Activated CD8-positive, alpha-beta memory T cell treated with anti-CD3 and anti-CD28 coated beads for 36 hours (primary cell): ENCODE results near the gene TBX4. TPM values are rescaled to one million over a fixed set of nuclear protein-coding genes. Genes with fewer than 3 reads are reported as not detected.

Source experiments
- CTCF ChIA-PET: fragments of 350-600 bp; sonication (Branson Sonifier 250); formaldehyde crosslinking; loops from one replicate; lab custom pipeline; 2021; ENCODE audit warnings: antibody characterized with exemption; lab: Charles Lee
- POLR2A ChIA-PET: fragments of 350-600 bp; sonication (Branson Sonifier 250); formaldehyde crosslinking; loops from one replicate; lab custom pipeline; 2021; ENCODE audit warnings: antibody characterized with exemption; lab: Charles Lee
- total RNA-seq, 2 experiments: library from RNA; stranded (reverse); gene quantifications; one replicate each; pipeline ENCODE4 v1.2.3, GENCODE V29; 2021

Gene TBX4
- total RNA-seq, 2 experiments from 2014 or later, result not detected

GRCh38 chr17:61412143-61412859 lies 39.9 kb upstream of the TBX4 start:
- ChIA-PET CTCF (interaction anchor here (0.6 to 5.0 kb wide), 17 partner anchors 9 to 440 kb away, joined by 3 to 33 read pairs (median 4); partner anchors contain the start of gene TBX2), POLR2A (no interaction called here)

GRCh38 chr17:61412860-61413660 lies 39.2 kb upstream of the TBX4 start:
- CTCF ChIA-PET, result interaction anchor here (1.0 to 5.0 kb wide), 10 partner anchors 8 to 441 kb away, joined by 3 to 33 read pairs (median 4); partner anchors contain the start of gene TBX2
- POLR2A ChIA-PET, result interaction anchor here (0.6 kb wide), 1 partner anchor 542 kb away, joined by 4 read pairs; no protein-coding TSS in a partner anchor

GRCh38 chr17:61413661-61414126 lies 38.5 kb upstream of the TBX4 start:
- ChIA-PET CTCF (interaction anchor here (1.2 to 5.0 kb wide), 3 partner anchors 13 to 137 kb away, joined by 3 to 33 read pairs (median 4); partner anchors contain the start of gene TBX2), POLR2A (no interaction called here)

DNA sequence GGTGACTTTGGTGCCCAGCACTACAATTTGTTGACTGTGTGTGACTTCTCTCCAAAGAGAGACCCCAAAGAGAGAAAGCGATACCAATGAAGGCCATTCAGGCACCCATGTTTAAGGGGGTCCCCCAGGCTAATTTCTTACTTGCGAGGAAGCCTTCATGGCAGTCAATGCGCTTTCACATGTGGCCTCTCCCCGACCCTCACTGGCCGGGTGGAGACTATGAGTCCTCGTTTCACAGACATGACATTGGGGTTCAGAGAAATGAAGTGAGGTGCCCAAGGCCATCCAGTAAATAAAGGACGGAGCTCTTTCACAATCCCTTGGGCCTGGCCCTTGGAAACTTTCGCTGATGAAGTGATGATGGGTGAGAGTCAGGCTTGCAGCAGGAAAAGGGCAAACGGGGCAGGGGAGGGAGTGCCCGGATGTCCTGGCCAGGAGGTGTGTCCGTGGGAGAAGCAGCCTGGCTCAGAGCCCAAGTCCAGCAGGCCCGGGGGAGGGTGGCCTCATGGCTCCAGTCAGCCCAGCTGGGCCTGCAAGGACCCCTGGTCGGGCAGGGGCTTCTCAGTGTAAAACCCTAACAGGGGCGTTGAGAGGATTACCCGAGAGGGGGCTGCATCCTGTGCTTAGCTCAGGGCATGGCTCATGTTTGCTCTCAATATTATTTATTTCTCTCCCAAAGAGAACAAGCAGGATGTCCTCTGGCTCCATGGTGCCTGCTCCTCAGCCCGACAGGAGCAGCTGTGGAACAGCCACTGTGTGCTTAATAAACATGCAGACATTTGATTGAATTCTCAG lies 37.9 kb upstream of the TBX4 start:
- CTCF ChIA-PET, result interaction anchor here (1.4 to 5.0 kb wide), 2 partner anchors 13 to 20 kb away, joined by 3 to 33 read pairs; partner anchors contain the start of gene TBX2
- POLR2A ChIA-PET, result no interaction called here

DNA sequence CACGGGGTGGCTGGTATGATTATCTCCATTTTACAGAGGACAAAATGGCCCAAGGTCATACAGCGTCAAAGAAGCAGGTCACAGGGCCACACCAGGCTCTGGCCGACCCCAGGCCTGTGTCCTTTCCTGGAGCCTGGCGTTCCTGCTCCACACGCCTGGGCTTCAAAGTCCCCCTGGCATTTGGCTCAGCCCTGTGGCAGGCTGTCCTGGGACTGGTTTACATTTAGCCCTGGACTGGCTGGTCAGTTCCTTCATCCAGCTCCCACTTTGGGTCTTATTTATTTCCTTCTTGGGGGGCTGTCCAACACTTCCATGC lies 37.3 kb upstream of the TBX4 start:
- CTCF ChIA-PET, result no interaction called here
- POLR2A ChIA-PET, result no interaction called here

GRCh38 chr17:61415374-61416210 lies 36.6 kb upstream of the TBX4 start:
- ChIA-PET POLR2A (no interaction called here), CTCF (no interaction called here)

DNA sequence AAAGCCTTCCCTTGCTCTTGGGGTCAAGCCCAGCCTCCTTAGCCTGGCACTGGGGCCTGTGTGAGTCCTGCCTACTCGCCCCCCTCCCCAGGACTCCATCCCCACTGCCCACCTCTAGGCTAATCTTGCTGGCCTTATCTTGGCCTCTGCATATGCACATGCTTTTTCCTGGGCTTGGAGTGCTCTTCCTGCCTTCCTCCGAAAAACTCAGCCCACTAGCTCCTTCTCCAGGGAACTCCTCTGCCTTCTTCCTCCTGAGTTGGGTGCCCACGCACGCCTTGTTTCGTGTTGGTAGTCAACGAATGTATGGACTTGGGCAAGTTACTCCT lies 36.0 kb upstream of the TBX4 start:
- ChIA-PET POLR2A (no interaction called here), CTCF (no interaction called here)

DNA sequence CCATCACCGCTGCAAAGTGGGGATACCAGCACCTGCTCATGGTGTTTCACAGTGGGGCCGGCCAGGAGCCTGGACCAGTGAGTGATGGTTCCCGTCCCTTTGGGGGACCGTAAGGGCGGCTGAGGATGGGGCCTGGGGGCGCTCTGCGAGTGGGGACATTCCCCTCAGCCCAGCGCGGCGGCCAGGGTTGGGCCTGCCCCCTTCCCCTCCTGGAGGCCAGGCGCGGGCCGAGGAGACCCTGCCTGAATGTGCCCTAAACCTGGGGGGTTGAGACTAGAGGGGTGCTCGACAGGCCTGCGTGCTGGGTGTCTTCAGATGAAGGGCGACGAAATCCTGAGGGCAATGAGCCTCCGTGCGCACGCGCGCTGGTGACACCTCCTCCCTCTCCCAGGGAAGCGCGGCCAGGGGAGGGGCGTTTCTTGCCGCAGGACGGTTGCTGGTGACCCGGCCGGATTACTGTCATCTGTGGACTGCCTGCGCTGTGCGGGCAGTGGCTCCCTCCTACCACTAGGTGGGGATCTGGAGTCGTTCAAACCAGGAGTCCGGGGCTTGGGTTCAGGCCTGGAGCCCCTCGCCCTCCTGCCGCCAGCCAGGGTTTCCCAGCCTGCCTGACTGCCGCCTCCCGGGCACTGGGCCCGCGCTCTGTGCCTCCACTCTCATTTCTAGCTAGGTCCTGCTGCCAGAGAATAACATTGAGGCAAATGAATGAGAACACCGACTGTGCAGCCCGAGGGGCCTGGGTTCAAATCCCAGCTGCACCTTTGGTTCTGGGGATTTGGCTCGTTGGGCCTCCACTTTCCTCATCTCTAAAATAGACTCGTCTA lies 35.5 kb upstream of the TBX4 start:
- ChIA-PET POLR2A (no interaction called here), CTCF (interaction anchor here (0.9 to 1.5 kb wide), 2 partner anchors 33 to 42 kb away, joined by 3 to 4 read pairs; no protein-coding TSS in a partner anchor)

DNA sequence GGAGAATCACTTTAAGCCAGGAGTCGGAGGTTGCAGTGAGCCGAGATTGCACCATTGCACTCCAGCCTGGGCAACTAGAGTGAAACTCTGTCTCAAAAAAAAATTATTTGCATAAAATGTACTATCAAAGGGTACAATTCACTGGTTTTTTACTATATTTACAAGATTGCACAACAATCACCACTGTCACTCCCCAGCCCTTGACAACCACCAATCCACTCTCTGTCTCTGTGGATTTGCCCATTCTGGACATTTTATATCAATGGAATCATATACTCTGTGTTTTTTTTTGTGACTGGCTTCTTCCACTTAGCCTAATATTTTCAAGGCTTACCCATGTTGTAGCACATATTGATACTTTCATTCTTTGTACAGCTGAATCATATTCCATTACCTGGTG lies 33.8 kb upstream of the TBX4 start:
- POLR2A ChIA-PET, result no interaction called here
- CTCF ChIA-PET, result interaction anchor here (0.5 to 1.5 kb wide), 2 partner anchors 31 to 239 kb away, joined by 3 read pairs; no protein-coding TSS in a partner anchor

GRCh38 chr17:61419496-61420046 lies 32.7 kb upstream of the TBX4 start:
- ChIA-PET CTCF (no interaction called here), POLR2A (no interaction called here)

GRCh38 chr17:61420052-61420451 lies 32.2 kb upstream of the TBX4 start:
- CTCF ChIA-PET, result interaction anchor here (1.4 kb wide), 1 partner anchor 8 kb away, joined by 4 read pairs; no protein-coding TSS in a partner anchor
- POLR2A ChIA-PET, result no interaction called here

GRCh38 chr17:61420745-61421398 lies 31.4 kb upstream of the TBX4 start:
- ChIA-PET POLR2A (no interaction called here), CTCF (interaction anchor here (1.4 kb wide), 1 partner anchor 9 kb away, joined by 4 read pairs; no protein-coding TSS in a partner anchor)

DNA sequence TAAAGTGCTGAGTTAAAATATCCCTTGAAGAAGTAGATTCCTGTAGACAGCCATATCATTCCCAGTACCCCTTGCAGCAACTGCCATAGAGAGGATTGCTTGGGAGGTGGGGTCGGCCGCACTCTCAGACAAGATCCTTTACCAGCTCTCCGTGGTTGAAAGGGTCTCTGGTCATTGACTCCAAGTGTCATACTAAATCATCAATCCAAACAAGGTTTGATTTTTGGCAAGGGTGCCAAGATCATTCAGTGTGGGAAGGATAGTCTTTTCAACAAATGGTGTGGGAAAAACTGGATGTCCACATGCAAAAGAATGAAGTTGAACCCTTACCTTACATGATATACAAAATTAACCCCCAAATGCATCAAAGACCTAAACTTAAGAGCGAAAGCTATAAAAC lies 30.8 kb upstream of the TBX4 start:
- ChIA-PET CTCF (interaction anchor here (1.4 kb wide), 1 partner anchor 9 kb away, joined by 4 read pairs; no protein-coding TSS in a partner anchor), POLR2A (no interaction called here)

DNA sequence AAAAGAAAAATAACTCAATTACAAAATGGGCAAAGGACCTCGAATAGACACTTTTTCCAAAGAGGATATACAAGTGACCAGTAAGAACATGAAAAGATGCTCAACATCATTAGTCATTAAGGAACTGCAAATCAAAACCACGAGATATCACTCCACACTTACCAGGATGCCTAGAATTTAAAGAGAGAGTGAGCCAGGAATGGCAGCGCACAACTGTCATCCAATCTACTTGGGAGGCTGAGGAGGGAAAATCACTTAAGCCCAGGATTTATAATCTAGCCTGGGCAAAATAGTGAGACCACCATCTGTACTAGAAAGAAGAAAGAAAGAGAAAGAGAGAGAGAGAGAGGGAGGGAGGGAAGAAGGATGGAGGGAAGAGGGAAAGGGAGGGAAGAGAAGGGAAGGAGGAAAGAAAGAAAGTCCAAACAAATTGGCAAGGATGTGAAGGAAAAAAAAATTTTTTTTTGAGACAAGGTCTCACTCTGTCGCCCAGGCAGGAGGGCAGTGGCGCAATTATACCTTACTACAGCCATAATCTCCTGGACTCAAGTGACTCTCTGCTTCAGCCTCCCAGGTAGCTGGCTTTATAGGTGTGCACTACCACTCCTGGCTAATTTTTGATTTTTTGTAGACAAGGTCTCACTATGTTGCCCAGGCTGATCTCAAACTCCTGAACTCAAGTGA lies 30.0 kb upstream of the TBX4 start:
- CTCF ChIA-PET, result no interaction called here
- POLR2A ChIA-PET, result no interaction called here

DNA sequence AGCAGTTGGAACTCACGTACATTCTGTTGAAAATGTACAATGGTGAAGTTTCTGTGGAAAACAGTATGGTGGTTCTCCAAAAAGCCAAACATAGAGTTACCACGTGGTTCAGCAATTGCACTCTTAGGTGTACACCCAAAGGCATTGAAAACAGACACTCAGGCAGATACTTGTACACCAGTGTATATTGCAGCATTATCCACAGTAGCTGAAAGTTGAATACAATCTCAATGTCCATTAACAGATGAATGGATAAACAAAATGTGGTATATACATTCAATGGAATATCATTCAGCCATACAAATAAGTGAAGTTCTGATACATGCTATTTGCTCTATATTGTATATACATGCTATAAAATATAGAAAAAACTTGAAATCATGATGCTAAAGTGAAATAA lies 29.4 kb upstream of the TBX4 start:
- ChIA-PET POLR2A (no interaction called here), CTCF (no interaction called here)

GRCh38 chr17:61423967-61424649 lies 28.1 kb upstream of the TBX4 start:
- CTCF ChIA-PET, result no interaction called here

More at GRCh38 chr17:61423967-61424649, 28.1 kb upstream of the TBX4 start:
- POLR2A ChIA-PET, result no interaction called here
